DND-41 (cell line): ENCODE data around the gene ZNF892.

Source experiments
- EZH2 ChIP-seq: IDR thresholded peaks from 3 replicates; pipeline ENCODE4 v1.6.1; 2012; ENCODE audit warnings: borderline replicate concordance, low read depth, mild to moderate bottlenecking, moderate library complexity, low read length, inconsistent platforms; ENCODE audit not compliant: severe bottlenecking
- TF ChIP-seq, protein P1 (sequence below): IDR thresholded peaks from 2 replicates; pipeline ENCODE4 v1.5.1; 2012; ENCODE audit warnings: borderline replicate concordance, low read length, moderate library complexity, mild to moderate bottlenecking; ENCODE audit not compliant: poor library complexity, severe bottlenecking; ENCODE audit errors: extremely low read depth

DNA sequence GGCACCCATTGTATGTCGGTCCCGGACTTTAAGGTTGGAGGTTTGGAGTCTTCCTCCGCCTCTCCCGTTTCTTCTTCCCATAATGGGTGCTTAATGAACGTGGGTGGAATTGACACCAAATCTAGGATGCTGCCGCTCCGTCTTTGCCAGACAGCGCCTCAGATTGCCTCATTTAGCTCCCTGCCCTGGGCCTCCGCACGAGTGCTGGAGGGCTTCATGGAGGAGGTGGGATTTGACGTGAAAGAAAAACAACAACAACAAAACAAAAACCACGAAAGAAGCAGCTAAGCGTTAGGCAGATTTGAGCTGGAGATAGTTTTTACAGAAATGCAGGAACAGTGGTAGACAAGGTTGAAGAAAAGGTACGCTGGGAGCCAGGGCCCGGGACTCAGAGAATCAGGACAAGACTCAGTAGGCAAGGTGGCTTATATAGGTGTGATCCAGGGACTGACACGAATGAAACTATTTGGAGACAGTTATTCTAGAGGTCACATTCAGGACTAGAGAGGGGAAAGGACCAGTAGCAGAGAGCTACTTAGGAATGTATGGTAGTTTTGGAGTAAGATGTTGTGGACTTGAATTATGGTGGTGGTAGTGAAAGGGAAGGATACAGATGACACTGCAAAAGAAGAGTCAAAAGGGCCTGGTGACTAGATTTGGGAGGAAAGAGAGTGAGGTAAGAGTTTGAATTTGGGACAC is 41.1 kb upstream of the ZNF892 start:
- TF ChIP-seq, protein P1, sequence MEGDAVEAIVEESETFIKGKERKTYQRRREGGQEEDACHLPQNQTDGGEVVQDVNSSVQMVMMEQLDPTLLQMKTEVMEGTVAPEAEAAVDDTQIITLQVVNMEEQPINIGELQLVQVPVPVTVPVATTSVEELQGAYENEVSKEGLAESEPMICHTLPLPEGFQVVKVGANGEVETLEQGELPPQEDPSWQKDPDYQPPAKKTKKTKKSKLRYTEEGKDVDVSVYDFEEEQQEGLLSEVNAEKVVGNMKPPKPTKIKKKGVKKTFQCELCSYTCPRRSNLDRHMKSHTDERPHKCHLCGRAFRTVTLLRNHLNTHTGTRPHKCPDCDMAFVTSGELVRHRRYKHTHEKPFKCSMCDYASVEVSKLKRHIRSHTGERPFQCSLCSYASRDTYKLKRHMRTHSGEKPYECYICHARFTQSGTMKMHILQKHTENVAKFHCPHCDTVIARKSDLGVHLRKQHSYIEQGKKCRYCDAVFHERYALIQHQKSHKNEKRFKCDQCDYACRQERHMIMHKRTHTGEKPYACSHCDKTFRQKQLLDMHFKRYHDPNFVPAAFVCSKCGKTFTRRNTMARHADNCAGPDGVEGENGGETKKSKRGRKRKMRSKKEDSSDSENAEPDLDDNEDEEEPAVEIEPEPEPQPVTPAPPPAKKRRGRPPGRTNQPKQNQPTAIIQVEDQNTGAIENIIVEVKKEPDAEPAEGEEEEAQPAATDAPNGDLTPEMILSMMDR: no peak
- TF ChIP-seq EZH2: no peak
